Suprapubic skin (tissue), 4 donors: ENCODE measurements around the gene APMAP. TPM values are rescaled to one million over a fixed set of nuclear protein-coding genes. Genes with fewer than 3 reads are reported as not detected.

Experiments used
- DNase-seq, 2 donors: peaks; one replicate each; pipeline ENCODE4 v3.0.0-alpha.2; 2019; ENCODE audit warnings: low spot score in 2 of 2
- H3K27ac ChIP-seq: fragments of 200-600 bp; sonication (generic); one replicate; pipeline ENCODE4 v1.5.1; 2019
- H3K27me3 ChIP-seq: fragments of 200-600 bp; sonication (generic); one replicate; pipeline ENCODE4 v1.5.1; 2019
- H3K36me3 ChIP-seq: fragments of 200-600 bp; sonication (generic); one replicate; pipeline ENCODE4 v1.5.1; 2019
- H3K4me1 ChIP-seq: fragments of 200-600 bp; sonication (generic); one replicate; pipeline ENCODE4 v1.5.1; 2019
- H3K4me3 ChIP-seq: fragments of 200-600 bp; sonication (generic); one replicate; pipeline ENCODE4 v1.5.1; 2019; ENCODE audit warnings: mild to moderate bottlenecking
- H3K9me3 ChIP-seq: fragments of 200-600 bp; sonication (generic); one replicate; pipeline ENCODE4 v1.5.1; 2019
- EP300 ChIP-seq: sonication (generic); formaldehyde crosslinking; IDR thresholded peaks from one replicate; pipeline ENCODE4 v1.6.1; 2017; ENCODE audit warnings: antibody characterized with exemption
- POLR2A ChIP-seq, 2 donors: fragments of 450-650 bp; IDR thresholded peaks; one replicate each; pipeline ENCODE4 v1.6.1; 2017; ENCODE audit warnings: antibody characterized with exemption in 2 of 2, mild to moderate bottlenecking in 2 of 2, moderate library complexity in 2 of 2
- POLR2AphosphoS5 ChIP-seq, 3 donors: sonication (generic); formaldehyde crosslinking; IDR thresholded peaks; one replicate each; pipeline ENCODE4 v1.6.1; 2017; ENCODE audit warnings: antibody characterized with exemption in 3 of 3
- WGBS: methylation state at CpG from one replicate; pipeline ENCODE4 v1.1.5; 2018; 5-methylcytosine and 5-hydroxymethylcytosine counted together
- total RNA-seq, 4 donors: library from RNA; depleted of rRNA; stranded (reverse); fragments of >200 nt; gene quantifications; one replicate each; pipeline ENCODE4 v1.1.0, GENCODE V29; 2016
- TF ChIP-seq, protein P1 (sequence below), 2 donors: fragments of 200-600 bp in 1 of 2; fragments of 450-650 bp in 1 of 2; sonication (generic) in 1 of 2; IDR thresholded peaks; one replicate each; pipeline ENCODE4 v1.5.1; 2016 to 2019; ENCODE audit warnings: antibody characterized with exemption in 2 of 2, mild to moderate bottlenecking in 1 of 2, moderate library complexity in 1 of 2

Gene APMAP
- total RNA-seq, 4 donors from 2014 or later = 61.8 to 89.3 (median 69.9) TPM

DNA sequence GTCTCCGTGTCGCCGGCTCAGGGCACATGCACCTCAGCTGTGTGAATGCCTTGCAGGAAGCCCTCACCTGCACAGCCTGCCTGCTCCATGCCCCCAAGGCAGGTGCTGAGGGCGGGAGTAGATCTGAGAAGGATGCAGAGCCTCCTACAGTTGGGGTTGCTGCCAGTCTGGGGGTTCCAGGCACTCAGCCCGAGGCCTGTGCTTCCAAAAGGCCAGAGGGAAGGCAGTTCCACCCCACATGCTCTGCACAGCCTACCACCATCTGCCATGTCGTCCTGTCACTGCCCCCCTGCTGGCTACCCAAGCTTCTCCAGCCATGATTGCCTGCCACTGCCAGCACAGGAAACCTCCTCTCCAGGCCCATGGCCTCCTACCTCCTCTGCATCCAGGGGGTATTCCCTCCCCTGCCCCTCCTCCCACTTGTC is 46.1 kb upstream of the APMAP start:
- WGBS = 51% methylated on average over 4 of the region's 6 CpGs
- no peak for DNase-seq
- peaks cover 83% of the 10 kb centered on the region for H3K4me1 ChIP-seq
- H3K27me3 ChIP-seq = no peaks in the 10 kb centered on the region
- TF ChIP-seq POLR2AphosphoS5 (IDR thresholded peaks at IDR 0.05) = no peak
- no peak for TF ChIP-seq EP300
- H3K27ac ChIP-seq = peak overlapping the region; percentile 90
- no peaks in the 10 kb centered on the region for H3K9me3 ChIP-seq
- H3K36me3 ChIP-seq = no peaks in the 10 kb centered on the region
- no peak overlapping the region for H3K4me3 ChIP-seq

DNA sequence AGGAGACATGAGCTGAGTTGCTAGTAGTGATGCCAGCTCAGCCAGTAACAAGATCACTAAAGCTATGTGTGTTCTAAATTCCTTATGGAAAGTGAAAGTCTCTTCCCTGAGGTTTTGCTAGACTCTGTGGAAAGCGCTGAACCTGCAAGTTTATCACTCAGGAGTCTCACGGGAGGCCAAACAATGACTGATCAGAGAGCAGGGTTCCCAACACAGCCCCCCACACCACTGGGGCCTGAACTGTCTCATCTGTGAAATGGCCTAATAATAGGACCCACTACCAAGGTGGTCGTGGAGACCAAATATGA is 45.5 kb upstream of the APMAP start:
- no peak for TF ChIP-seq EP300
- no peak for TF ChIP-seq POLR2A (IDR thresholded peaks at IDR 0.05)
- TF ChIP-seq, protein P1, sequence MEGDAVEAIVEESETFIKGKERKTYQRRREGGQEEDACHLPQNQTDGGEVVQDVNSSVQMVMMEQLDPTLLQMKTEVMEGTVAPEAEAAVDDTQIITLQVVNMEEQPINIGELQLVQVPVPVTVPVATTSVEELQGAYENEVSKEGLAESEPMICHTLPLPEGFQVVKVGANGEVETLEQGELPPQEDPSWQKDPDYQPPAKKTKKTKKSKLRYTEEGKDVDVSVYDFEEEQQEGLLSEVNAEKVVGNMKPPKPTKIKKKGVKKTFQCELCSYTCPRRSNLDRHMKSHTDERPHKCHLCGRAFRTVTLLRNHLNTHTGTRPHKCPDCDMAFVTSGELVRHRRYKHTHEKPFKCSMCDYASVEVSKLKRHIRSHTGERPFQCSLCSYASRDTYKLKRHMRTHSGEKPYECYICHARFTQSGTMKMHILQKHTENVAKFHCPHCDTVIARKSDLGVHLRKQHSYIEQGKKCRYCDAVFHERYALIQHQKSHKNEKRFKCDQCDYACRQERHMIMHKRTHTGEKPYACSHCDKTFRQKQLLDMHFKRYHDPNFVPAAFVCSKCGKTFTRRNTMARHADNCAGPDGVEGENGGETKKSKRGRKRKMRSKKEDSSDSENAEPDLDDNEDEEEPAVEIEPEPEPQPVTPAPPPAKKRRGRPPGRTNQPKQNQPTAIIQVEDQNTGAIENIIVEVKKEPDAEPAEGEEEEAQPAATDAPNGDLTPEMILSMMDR (IDR thresholded peaks at IDR 0.05) = no peak
- H3K27me3 ChIP-seq = no peaks in the 10 kb centered on the region
- no peaks in the 10 kb centered on the region for H3K36me3 ChIP-seq
- WGBS = 61% methylated on average over 3 of the region's 3 CpGs
- peak overlapping the region; percentile 40 for H3K27ac ChIP-seq
- no peak overlapping the region for H3K4me3 ChIP-seq
- no peak for DNase-seq
- peaks cover 83% of the 10 kb centered on the region for H3K4me1 ChIP-seq
- H3K9me3 ChIP-seq = no peaks in the 10 kb centered on the region

DNA sequence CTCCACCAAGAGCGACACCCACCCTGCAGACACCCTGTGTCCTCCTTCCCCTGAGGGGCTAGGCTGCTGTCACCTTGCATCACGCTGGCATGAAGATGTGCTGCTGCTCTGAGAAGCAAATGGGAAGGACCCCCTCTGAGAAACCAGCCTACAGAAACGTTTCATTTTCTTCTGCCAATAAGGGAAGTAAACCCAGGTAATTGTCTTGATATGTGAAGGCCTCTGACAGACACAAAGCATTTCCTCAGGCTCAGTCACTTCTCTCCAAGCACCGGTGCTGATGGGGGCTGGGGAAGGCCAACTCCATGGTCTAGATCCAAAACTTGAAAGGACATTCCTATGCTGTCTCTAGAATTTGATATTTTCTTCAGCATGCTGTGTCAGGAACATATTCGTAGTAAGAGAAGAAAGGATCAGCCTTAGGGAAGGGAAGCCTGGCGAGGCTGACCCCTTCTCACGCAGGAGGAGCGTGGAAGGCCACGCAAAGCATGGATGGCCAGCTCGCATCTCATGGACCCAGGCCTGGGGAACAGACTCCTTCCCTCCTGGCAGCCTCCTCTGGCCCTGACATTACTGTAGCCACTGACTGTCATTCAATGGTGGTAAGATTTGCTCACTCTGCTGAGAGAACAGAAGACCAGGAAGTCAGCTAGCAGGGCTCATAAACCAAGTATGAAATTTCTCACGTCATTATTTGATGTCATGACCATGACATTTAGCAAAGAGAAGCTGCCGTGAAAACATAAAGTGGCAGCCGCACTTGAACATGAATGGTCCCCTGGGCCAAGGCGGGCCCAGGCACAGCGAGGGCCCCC is 44.9 kb upstream of the APMAP start:
- no peak overlapping the region for H3K4me3 ChIP-seq
- no peaks in the 10 kb centered on the region for H3K9me3 ChIP-seq
- peaks cover 83% of the 10 kb centered on the region for H3K4me1 ChIP-seq
- H3K36me3 ChIP-seq = no peaks in the 10 kb centered on the region
- H3K27ac ChIP-seq = peak overlapping the region; percentile 40
- DNase-seq = no peak
- no peaks in the 10 kb centered on the region for H3K27me3 ChIP-seq
- no peak for TF ChIP-seq POLR2A (IDR thresholded peaks at IDR 0.05)
- WGBS = 60% methylated on average over 15 of the region's 15 CpGs

GRCh38 chr20:25036331-25036936 is 43.9 kb upstream of the APMAP start:
- no peaks in the 10 kb centered on the region for H3K36me3 ChIP-seq
- H3K27ac ChIP-seq = peak overlapping the region; percentile 35
- DNase-seq = no peak
- WGBS = 43% methylated on average over 7 of the region's 7 CpGs
- TF ChIP-seq EP300 (no peak), POLR2A (IDR thresholded peaks at IDR 0.05) (no peak), POLR2AphosphoS5 (IDR thresholded peaks at IDR 0.05) (no peak)
- TF ChIP-seq, protein P1 (IDR thresholded peaks at IDR 0.05) = no peak
- no peaks in the 10 kb centered on the region for H3K9me3 ChIP-seq
- peaks cover 82% of the 10 kb centered on the region for H3K4me1 ChIP-seq
- H3K4me3 ChIP-seq = no peak overlapping the region
- H3K27me3 ChIP-seq = no peaks in the 10 kb centered on the region

- DNase-seq = no peak
- WGBS = 57% methylated on average over 4 of the region's 4 CpGs
- peak overlapping the region; percentile 35 for H3K27ac ChIP-seq
- TF ChIP-seq, protein P1 (IDR thresholded peaks at IDR 0.05) = no peak
- TF ChIP-seq EP300 (no peak), POLR2AphosphoS5 (IDR thresholded peaks at IDR 0.05) (no peak)
- H3K9me3 ChIP-seq = no peaks in the 10 kb centered on the region
- H3K27me3 ChIP-seq = no peaks in the 10 kb centered on the region
- peaks cover 78% of the 10 kb centered on the region for H3K4me1 ChIP-seq
- H3K36me3 ChIP-seq = no peaks in the 10 kb centered on the region
- H3K4me3 ChIP-seq = no peak overlapping the region
These were observed 43.4 kb upstream of the APMAP start for GRCh38 chr20:25035921-25036320.

DNA sequence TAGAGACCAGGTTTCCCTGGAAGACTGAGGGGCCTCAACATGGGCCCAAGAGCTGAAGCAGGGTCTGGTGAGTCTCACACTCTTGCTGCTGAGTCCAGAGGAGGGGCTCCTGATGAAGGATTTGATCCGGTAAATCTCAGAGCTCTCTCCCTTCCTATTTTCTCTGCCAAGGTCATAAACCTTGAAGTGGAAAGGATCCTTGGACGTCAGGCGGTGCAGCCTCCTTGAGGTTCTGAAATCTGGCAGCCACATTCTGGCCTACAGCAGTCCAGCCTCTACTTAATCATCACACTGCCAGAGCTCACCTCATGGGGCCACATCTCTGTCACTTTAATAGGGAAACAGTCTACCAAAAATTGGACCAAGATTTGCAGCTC is 41.4 kb upstream of the APMAP start:
- no peaks in the 10 kb centered on the region for H3K27me3 ChIP-seq
- H3K27ac ChIP-seq = peak overlapping the region; percentile 52
- no peak for TF ChIP-seq POLR2A (IDR thresholded peaks at IDR 0.05)
- no peak for TF ChIP-seq EP300
- TF ChIP-seq, protein P1 (IDR thresholded peaks at IDR 0.05) = no peak
- TF ChIP-seq POLR2AphosphoS5 (IDR thresholded peaks at IDR 0.05) = no peak
- no peak overlapping the region for H3K4me3 ChIP-seq
- WGBS = 45% methylated on average over 3 of the region's 3 CpGs
- H3K9me3 ChIP-seq = no peaks in the 10 kb centered on the region
- H3K36me3 ChIP-seq = peaks cover 7% of the 10 kb centered on the region
- no peak for DNase-seq
- H3K4me1 ChIP-seq = peaks cover 61% of the 10 kb centered on the region
